Ovary (tissue), 9 donors: ENCODE measurements around the gene TM4SF4. TPM values are rescaled to one million over a fixed set of nuclear protein-coding genes. Genes with fewer than 3 reads are reported as not detected.

ENCODE experiments used
- DNase-seq, 5 donors: peaks; one replicate each; pipeline ENCODE4 v3.0.0-alpha.2; 2019 to 2020
- H3K27ac ChIP-seq, 2 donors: fragments of 200-600 bp; one replicate each; pipeline versions ENCODE4 v1.5.1 to v1.8.0; 2019 to 2022
- H3K27me3 ChIP-seq: fragments of 200-600 bp; one replicate; pipeline ENCODE4 v1.8.0; 2022
- H3K36me3 ChIP-seq: fragments of 200-600 bp; sonication (generic); one replicate; pipeline ENCODE4 v1.5.1; 2019
- H3K4me1 ChIP-seq: one replicate; pipeline ENCODE4 v1.8.1; 2013; ENCODE audit warnings: mild to moderate bottlenecking, moderate library complexity; ENCODE audit not compliant: insufficient read depth
- H3K4me3 ChIP-seq: fragments of 200-600 bp; sonication (generic); one replicate; pipeline ENCODE4 v1.5.1; 2017
- H3K9me3 ChIP-seq, 2 donors: fragments of 200-600 bp in 1 of 2; sonication (generic) in 1 of 2; one replicate each; pipeline versions ENCODE4 v1.5.1 to v1.8.1; 2013 to 2019; ENCODE audit warnings: mild to moderate bottlenecking in 1 of 2, moderate library complexity in 1 of 2
- CTCF ChIP-seq, 3 donors: fragments of 450-650 bp in 2 of 3; fragments of 200-600 bp in 1 of 3; IDR thresholded peaks; one replicate each; pipeline versions ENCODE4 v1.5.1 to v1.8.0; 2016 to 2022; ENCODE audit warnings: antibody characterized with exemption in 3 of 3, mild to moderate bottlenecking in 1 of 3
- EP300 ChIP-seq: sonication (generic); formaldehyde crosslinking; IDR thresholded peaks from one replicate; pipeline ENCODE4 v1.6.1; 2017; ENCODE audit warnings: antibody characterized with exemption
- POLR2A ChIP-seq: fragments of 450-650 bp; IDR thresholded peaks from one replicate; pipeline ENCODE4 v1.6.1; 2017; ENCODE audit warnings: antibody characterized with exemption, mild to moderate bottlenecking, moderate library complexity
- WGBS, 3 donors: extraction: QIAGEN DNeasy Blood & Tissue Kit in 1 of 3; methylation state at CpG; one replicate each; pipeline versions ENCODE4 v1.1.5 to v1.1.7; 2013 to 2017; 5-methylcytosine and 5-hydroxymethylcytosine counted together
- intact Hi-C, 4 donors: fragments of 100-400 bp; cut with DNase I; formaldehyde crosslinking; loops; one replicate each; pipeline versions ENCODE4 v1.11.0 to v1.15.1; 2022 to 2023
- polyA plus RNA-seq, 2 donors: library from polyadenylated mRNA; stranded (reverse); fragments of 200-250 nt in 1 of 2; fragments of 350-450 nt in 1 of 2; fragmentation: Illumina TruSeq in 1 of 2; extraction: RNeasy Lipid Tissue Mini Kit (QIAGEN cat#74804) in 1 of 2; gene quantifications; one replicate each; pipeline ENCODE4 v1.2.3, GENCODE V29; 2013 to 2014
- total RNA-seq, 7 donors: library from RNA; depleted of rRNA in 2 of 7; stranded (reverse); fragments of >200 nt in 2 of 7; fragmentation: NEBNext Ultra II Directional in 3 of 7; extraction: Animal tissue kit (Norgen Biotek cat#: 25700) in 3 of 7; gene quantifications; one replicate each; pipeline versions ENCODE4 v1.1.0 to v1.2.4, GENCODE V29; 2016 to 2023
- donor health status: DM: no; HTN: no; CAD: no; lungs with moderate emphysema.
- donor health status: DM: no; HTN: no; CAD: no.
- donor health status: Bipolar disorder and iron deficiency.
- donor health status: DM: yes; HTN: yes; CAD: no.
- donor health status: DM: no; HTN: no; CAD: no.
- donor health status: DM: yes; HTN: yes; CAD: no.

TM4SF4 gene
- total and polyA plus RNA-seq, 9 donors = 0.10 to 6.9 (median 4.5) TPM; not detected in 4

DNA sequence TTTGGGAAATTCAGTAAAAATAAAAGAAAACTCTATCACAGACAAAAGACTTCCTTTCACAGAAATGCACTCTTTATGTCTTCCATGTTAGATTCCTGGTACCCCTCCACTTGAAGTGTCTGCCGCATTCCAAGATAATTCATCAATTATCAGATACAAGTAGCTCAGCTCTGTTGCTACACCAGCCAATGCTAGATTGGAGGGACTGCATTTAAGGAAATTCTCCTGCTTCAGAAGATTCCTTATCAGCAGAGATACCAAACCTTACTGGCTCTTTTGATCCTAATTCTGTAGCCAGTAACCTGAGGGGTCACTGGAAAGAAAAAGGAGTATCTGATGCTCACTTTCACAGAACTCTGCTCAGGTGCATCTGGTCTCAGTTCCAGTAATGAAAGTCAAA is 63.9 kb downstream of the TM4SF4 start:
- Histone ChIP-seq H3K9me3 (no peaks in the 10 kb centered on the region), H3K4me1 (peaks cover 28% of the 10 kb centered on the region)

DNA sequence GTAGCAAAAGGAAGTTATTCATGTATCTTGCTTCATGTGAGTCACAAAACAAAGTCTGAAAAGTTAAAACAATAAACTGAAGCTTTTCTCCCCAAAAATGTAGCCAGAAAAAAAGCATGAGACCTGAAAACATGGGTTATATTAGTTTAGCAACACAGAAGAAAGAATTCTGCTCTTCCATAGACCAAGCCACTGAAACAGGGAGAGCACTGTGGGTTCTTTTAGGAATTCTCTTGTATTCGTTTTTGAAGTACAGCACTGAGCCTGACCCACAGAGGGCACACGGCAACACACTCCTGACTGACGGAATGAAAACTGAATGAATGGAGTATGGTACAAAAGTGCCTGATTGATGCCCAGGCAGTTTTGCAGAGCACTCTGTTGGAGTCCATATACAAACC is 66.6 kb downstream of the TM4SF4 start:
- Histone ChIP-seq H3K4me1 (peaks cover 21% of the 10 kb centered on the region), H3K4me3 (no peak overlapping the region), H3K9me3 (no peaks in the 10 kb centered on the region), H3K36me3 (no peaks in the 10 kb centered on the region), H3K27me3 (no peaks in the 10 kb centered on the region), H3K27ac (no peak overlapping the region)
- 12 to 31% (median 13%) methylated on average over 3 of the region's 3 CpGs for WGBS, 3 donors
- no peak for TF ChIP-seq CTCF (IDR thresholded peaks at IDR 0.05)
- TF ChIP-seq EP300 = no peak
- no peak for TF ChIP-seq POLR2A
- intact Hi-C loops = no loop called here
- peak in 1 of 5 donors; percentile 13 for DNase-seq

More for the DNA sequence above, 63.9 kb downstream of the TM4SF4 start:
- no peak for TF ChIP-seq EP300
- no peak for DNase-seq
- WGBS, 3 donors = 97% methylated on average over 1 of the region's 1 CpG
- Histone ChIP-seq H3K4me3 (no peak overlapping the region), H3K36me3 (no peaks in the 10 kb centered on the region), H3K27me3 (no peaks in the 10 kb centered on the region), H3K27ac (no peak overlapping the region)
- intact Hi-C loops = loop anchor here in 2 of 4 donors (5.0 to 10.0 kb wide), 3 partner anchors 56 to 119 kb away; partner anchors contain the start of gene WWTR1 (in 2 of the 2)

DNA sequence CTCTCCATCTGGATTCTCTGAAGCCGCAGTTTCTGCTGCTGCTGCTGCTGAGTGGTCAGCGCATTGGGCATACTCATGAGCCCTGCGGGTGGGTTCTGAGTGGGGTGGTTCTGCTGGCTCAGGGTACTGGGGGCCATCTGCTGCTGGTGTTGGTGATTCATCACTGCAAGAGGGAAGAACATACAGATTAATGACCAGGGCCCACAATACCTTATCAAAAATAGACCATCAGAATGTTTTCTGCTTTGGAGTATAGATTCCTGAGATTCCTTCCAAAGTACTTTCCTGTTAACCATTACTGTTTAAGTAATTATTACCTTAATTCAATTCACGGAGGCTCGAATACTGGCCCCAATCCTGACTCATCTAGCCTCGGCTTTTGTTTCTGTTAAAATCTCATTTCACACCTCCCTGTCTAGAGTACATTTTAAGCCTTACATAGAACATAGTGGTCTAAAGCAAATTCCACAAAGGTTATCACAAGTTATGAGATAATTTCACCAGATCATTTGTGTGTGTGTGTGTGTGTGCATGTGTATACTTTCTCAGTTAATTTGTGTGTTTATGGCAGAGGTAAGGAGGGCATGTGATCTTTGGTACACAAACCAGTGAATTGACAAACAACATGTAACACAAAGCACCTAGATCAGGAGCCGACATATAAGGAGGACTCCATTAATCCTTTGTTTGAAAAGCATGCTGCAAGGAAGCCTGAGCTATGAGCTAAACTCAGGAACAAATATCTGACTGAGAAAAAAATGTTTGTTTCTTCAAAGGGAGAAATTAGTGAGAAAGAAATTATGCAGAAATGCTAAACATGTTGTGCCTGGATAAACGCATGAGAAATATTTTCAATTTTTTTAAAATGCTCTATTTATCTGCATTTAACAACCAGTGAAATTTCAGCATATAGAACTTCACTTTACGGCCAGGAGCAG is 68.1 kb downstream of the TM4SF4 start:
- H3K27ac ChIP-seq = no peak overlapping the region
- no peak for DNase-seq
- no peaks in the 10 kb centered on the region for H3K36me3 ChIP-seq
- H3K9me3 ChIP-seq = no peaks in the 10 kb centered on the region
- TF ChIP-seq EP300 = no peak
- TF ChIP-seq CTCF (IDR thresholded peaks at IDR 0.05) = no peak
- TF ChIP-seq POLR2A = no peak
- H3K4me1 ChIP-seq = peaks cover 23% of the 10 kb centered on the region
- intact Hi-C loops = no loop called here
- H3K27me3 ChIP-seq = no peaks in the 10 kb centered on the region
- no peak overlapping the region for H3K4me3 ChIP-seq
- WGBS, 3 donors = 57 to 72% (median 65%) methylated on average over 9 of the region's 9 CpGs

GRCh38 chr3:149545049-149545448 is 70.6 kb downstream of the TM4SF4 start:
- Histone ChIP-seq H3K27ac (no peak overlapping the region), H3K36me3 (no peaks in the 10 kb centered on the region), H3K9me3 (no peaks in the 10 kb centered on the region), H3K4me1 (peaks cover 28% of the 10 kb centered on the region), H3K4me3 (no peak overlapping the region), H3K27me3 (no peaks in the 10 kb centered on the region)
- intact Hi-C loops = loop anchor here in 1 of 4 donors (5.0 kb wide), 1 partner anchor 112 kb away; the partner anchor contains the start of gene WWTR1
- 89 to 99% (median 96%) methylated on average over 2 of the region's 2 CpGs for WGBS, 3 donors
- no peak for DNase-seq
- TF ChIP-seq CTCF (IDR thresholded peaks at IDR 0.05) (no peak), POLR2A (no peak), EP300 (no peak)

GRCh38 chr3:149547413-149547812 is 72.9 kb downstream of the TM4SF4 start:
- Histone ChIP-seq H3K4me1 (peaks cover 26% of the 10 kb centered on the region), H3K27ac (peak overlapping the region in 1 of 2 donors; percentile 87), H3K4me3 (no peak overlapping the region), H3K27me3 (no peaks in the 10 kb centered on the region), H3K9me3 (no peaks in the 10 kb centered on the region), H3K36me3 (no peaks in the 10 kb centered on the region)
- intact Hi-C loops = loop anchor here in 1 of 4 donors (5.0 kb wide), 1 partner anchor 110 kb away; the partner anchor contains the start of gene WWTR1
- TF ChIP-seq POLR2A (no peak), CTCF (IDR thresholded peaks at IDR 0.05) (no peak), EP300 (no peak)
- peak; percentile 88 to 94 (median 92) for DNase-seq
- WGBS, 3 donors = 4 to 5% (median 5%) methylated on average over 9 of the region's 9 CpGs
